RPMI7951 (cell line): ENCODE data around the gene CEP192. TPM values are rescaled to one million over a fixed set of nuclear protein-coding genes. Genes with fewer than 3 reads are reported as not detected.
"Not testable (repeated sequence)": the region's sequence is repeated elsewhere in the genome, so short reads cannot be mapped to it uniquely, and the experiment has no call there.

ENCODE experiments used
- DNase-seq: peaks from one replicate; pipeline ENCODE4 v3.0.0-alpha.2; 2012; ENCODE audit warnings: low read depth
- total RNA-seq: library from RNA; depleted of rRNA; stranded (reverse); fragments of >200 nt; shearing (Covaris generic); gene quantifications from 2 replicates; pipeline ENCODE4 v1.2.3, GENCODE V29; 2014; rRNA removed

The CEP192 gene
- 28.1 and 32.2 TPM in 2 replicates for total RNA-seq

- peak; percentile 97 for DNase-seq
Observed at GRCh38 chr18:12990967-12991820, at the start of gene CEP192. TSS of gene CEP192 (plus strand) at chr18:12991362. CDS start at chr18:12999425, 8,063 bp downstream.

GRCh38 chr18:12943215-12943614, 47.9 kb upstream of the CEP192 start:
- DNase-seq = peak; percentile 8

GRCh38 chr18:12944709-12945108, 46.5 kb upstream of the CEP192 start:
- DNase-seq = no peak

GRCh38 chr18:12946549-12947284, 44.4 kb upstream of the CEP192 start:
- peak; percentile 79 for DNase-seq

GRCh38 chr18:12947285-12948049, 43.7 kb upstream of the CEP192 start, which contains the start of gene SEH1L:
TSS of gene SEH1L (plus strand) at chr18:12948011. CDS start at chr18:12948122, 111 bp downstream.
- peak; percentile 92 for DNase-seq

GRCh38 chr18:12948050-12948804, 42.9 kb upstream of the CEP192 start:
- peak; percentile 89 for DNase-seq

- no peak for DNase-seq
Observed at GRCh38 chr18:12958478-12958877, 32.7 kb upstream of the CEP192 start.

GRCh38 chr18:12960395-12960794, 30.8 kb upstream of the CEP192 start:
- DNase-seq = no peak

GRCh38 chr18:12960853-12961397, 30.2 kb upstream of the CEP192 start:
- no peak for DNase-seq

- no peak for DNase-seq
Observed at GRCh38 chr18:12963069-12963468, 28.1 kb upstream of the CEP192 start.

- DNase-seq = no peak
Observed at GRCh38 chr18:12968115-12968514, 23.0 kb upstream of the CEP192 start.

GRCh38 chr18:12968619-12969018, 22.5 kb upstream of the CEP192 start:
- DNase-seq = no peak

GRCh38 chr18:12973562-12974213, 17.5 kb upstream of the CEP192 start:
- DNase-seq = no peak

GRCh38 chr18:12975488-12975887, 15.7 kb upstream of the CEP192 start:
- no peak for DNase-seq

GRCh38 chr18:12976305-12976704, 14.9 kb upstream of the CEP192 start:
- no peak for DNase-seq

- not testable (repeated sequence) for DNase-seq
Observed at GRCh38 chr18:12980065-12980464, 11.1 kb upstream of the CEP192 start.

- DNase-seq = no peak
Observed at GRCh38 chr18:12989397-12990122, 1.6 kb upstream of the CEP192 start.

GRCh38 chr18:12990123-12990475, 1.1 kb upstream of the CEP192 start:
- no peak for DNase-seq

GRCh38 chr18:12990641-12990966, 558 bp upstream of the CEP192 start:
- no peak for DNase-seq

- DNase-seq = no peak
Observed at GRCh38 chr18:12991821-12992179, 638 bp downstream of the CEP192 start.
